SHP77 treated with DMSO at 0.1 percent for 48 hours (cell line): Measurements from ENCODE around the gene TRIM71.
"Not testable (repeated sequence)": the region's sequence is repeated elsewhere in the genome, so short reads cannot be mapped to it uniquely, and the experiment has no call there.

Experiments used
- DNase-seq: peaks from one replicate; lab custom pipeline; 2025; lab: John Stamatoyannopoulos, UW

Gene TRIM71

DNA sequence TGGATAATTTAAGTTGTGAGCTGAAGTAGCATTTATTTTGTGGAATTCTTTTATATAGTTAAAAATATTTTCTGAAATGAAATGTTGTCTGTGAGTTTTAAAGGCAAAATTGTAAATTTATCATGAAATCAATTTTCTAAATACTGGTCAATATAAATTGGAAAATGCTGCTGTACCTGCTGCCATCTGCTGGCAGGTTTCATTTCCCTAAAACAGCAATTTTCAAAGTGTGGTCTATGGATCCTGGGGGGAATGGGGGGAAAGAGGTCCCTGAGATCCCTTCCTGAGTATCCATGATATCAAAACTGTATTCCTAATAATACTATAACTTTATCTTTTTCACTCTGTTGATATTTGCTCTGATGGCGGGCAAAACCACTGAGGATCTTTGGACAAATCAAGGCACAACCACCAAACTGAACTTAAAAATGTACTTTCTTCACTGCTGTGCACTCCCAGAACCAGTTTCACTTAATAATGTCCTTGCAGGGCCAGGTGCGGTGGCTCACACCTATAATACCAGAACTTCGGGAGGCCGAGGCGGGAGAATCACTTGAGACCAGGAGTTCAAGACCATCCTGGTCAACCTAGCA is 116.4 kb downstream of the TRIM71 start:
- DNase-seq, result no peak

GRCh38 chr3:32937331-32937730 is 119.5 kb downstream of the TRIM71 start:
- DNase-seq, result no peak

DNA sequence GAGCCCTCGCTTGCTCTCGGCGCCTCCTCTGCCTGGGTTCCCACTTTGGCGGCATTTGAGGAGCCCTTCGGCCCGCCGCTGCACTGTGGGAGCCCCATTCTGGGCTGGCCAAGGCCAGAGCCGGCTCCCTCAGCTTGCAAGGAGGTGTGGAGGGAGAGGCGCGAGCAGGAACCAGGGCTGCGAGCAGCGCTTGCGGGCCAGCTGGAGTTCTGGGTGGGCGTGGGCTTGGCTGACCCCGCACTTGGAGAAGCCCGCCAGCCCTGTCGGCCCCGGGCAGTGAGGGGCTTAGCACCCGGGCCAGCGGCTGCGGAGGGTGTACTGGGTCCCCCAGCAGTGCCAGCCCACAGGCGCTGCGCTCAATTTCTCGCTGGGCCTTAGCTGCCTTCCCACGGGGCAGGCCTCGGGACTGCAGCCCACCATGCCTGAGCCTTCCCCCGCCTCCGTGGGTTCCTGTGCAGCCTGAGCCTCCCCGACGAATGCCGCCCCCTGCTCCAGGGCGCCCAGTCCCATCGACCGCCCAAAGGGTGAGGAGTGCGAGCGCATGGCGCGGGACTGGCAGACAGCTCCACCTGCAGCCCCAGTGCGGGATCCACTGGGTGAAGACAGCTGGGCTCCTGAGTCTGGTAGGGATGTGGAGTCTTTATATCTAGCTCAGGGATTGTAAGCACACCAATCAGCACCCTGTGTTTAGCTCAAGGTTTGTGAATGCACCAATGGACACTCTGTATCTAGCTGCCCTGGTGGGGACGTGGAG is 121.9 kb downstream of the TRIM71 start:
- DNase-seq, result not testable (repeated sequence)

GRCh38 chr3:32940726-32941125 is 122.9 kb downstream of the TRIM71 start:
- no peak for DNase-seq

- DNase-seq, result no peak
Observed at GRCh38 chr3:32945136-32945535, 127.3 kb downstream of the TRIM71 start.

DNA sequence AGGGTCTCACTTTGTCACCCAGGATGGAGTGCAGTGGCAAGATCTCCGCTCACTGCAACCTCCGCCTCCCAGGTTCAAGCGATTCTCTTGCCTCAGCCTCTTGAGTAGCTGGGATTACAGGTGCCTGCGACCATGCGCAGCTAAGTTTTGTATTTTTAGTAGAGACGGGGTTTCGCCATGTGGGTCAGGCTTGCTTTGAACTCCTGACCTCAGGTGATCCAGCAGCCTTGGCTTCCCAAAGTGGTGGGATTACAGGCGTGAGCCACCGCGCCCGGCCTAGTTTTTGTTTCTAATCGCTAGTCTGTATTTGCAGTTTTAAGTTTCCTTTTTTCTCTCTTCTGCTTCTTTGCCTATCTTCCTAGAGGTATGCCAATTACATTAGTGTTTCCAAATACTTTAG is 127.8 kb downstream of the TRIM71 start:
- not testable (repeated sequence) for DNase-seq

- DNase-seq, result no peak
Observed at GRCh38 chr3:32946973-32947788, 129.4 kb downstream of the TRIM71 start.
